ACC112 (cell line): ENCODE results near the gene KLHL24.
"Not testable (repeated sequence)": the region's sequence is repeated elsewhere in the genome, so short reads cannot be mapped to it uniquely, and the experiment has no call there.

Source experiments
- H2AFZ ChIP-seq: fragments of 200-600 bp; sonication (generic); one replicate; pipeline ENCODE4 v1.6.0; 2017; ENCODE audit warnings: antibody characterized with exemption, low read length; ENCODE audit not compliant: unreplicated experiment
- H3K27ac ChIP-seq: fragments of 200-600 bp; sonication (generic); 2 replicates; pipeline ENCODE4 v1.5.1; 2014; ENCODE audit warnings: low read depth, mild to moderate bottlenecking, antibody characterized with exemption, low read length, moderate library complexity
- H3K27me3 ChIP-seq: fragments of 200-600 bp; sonication (generic); 2 replicates; pipeline ENCODE4 v1.6.1; 2014; ENCODE audit warnings: mild to moderate bottlenecking, antibody characterized with exemption, low read length, moderate library complexity, mixed read lengths; ENCODE audit not compliant: insufficient read depth
- H3K36me3 ChIP-seq: fragments of 200-600 bp; sonication (generic); 2 replicates; pipeline ENCODE4 v1.6.1; 2016; ENCODE audit warnings: mild to moderate bottlenecking, antibody characterized with exemption, low read length, moderate library complexity, mixed read lengths; ENCODE audit not compliant: insufficient read depth
- H3K4me1 ChIP-seq: fragments of 200-600 bp; sonication (generic); one replicate; pipeline ENCODE4 v1.6.1; 2016; ENCODE audit warnings: low read length, mixed read lengths; ENCODE audit not compliant: insufficient read depth, unreplicated experiment, control insufficient read depth
- H3K4me3 ChIP-seq: fragments of 200-600 bp; sonication (generic); 2 replicates; pipeline ENCODE4 v1.5.1; 2014; ENCODE audit warnings: mild to moderate bottlenecking, low read depth, low read length
- H3K79me2 ChIP-seq: fragments of 200-600 bp; sonication (generic); one replicate; pipeline ENCODE4 v1.6.0; 2016; ENCODE audit warnings: low read length; ENCODE audit not compliant: control insufficient read depth, unreplicated experiment, insufficient read depth

The KLHL24 gene

DNA sequence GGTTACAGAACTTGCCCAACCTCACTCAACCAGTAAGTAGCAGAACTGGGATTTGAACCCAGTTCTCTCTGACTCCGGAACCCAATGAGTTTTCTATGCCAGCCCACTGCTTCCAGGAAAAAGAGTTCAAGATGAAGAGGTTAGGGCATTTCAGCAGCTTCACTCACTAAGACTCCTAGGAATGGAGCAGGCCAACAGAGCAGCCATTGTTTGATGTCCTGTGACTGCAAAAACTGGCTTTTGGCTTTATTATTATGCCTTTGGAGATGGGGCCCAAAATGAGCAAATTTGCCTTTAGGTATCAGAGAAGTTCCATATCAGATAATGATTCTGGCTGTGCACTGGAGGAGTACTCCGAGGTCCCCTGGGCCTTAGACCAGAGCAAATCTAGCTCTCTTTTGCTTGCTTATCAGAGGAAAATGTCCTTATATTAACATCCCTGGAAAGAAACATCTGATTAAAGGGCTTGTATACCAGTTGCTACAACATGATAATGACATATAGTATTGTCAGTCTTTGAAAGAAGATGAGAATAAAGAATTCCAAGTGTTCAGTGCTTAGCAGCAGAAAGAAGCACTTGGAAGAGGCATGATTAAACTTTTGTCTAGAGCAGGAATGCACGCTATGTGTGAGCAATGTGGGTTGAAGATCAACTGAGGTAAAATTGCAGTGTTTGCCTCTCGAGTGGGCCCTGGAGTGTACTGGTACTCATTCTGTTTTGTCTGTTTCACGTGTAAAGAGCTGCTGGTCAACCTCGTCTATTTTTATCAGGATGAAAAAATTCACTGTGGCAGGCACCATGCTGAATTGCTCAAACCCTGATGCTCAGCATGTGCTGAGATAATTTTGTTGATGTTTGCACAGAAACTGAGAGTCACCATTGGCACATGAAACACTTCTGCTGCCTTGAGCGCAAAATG lies 21.8 kb upstream of the KLHL24 start:
- Histone ChIP-seq H3K4me1 (no peaks in the 10 kb centered on the region), H2AFZ (no peak overlapping the region), H3K27ac (no peak overlapping the region), H3K27me3 (no peaks in the 10 kb centered on the region), H3K36me3 (no peaks in the 10 kb centered on the region), H3K4me3 (no peak overlapping the region), H3K79me2 (no peaks in the 10 kb centered on the region)

DNA sequence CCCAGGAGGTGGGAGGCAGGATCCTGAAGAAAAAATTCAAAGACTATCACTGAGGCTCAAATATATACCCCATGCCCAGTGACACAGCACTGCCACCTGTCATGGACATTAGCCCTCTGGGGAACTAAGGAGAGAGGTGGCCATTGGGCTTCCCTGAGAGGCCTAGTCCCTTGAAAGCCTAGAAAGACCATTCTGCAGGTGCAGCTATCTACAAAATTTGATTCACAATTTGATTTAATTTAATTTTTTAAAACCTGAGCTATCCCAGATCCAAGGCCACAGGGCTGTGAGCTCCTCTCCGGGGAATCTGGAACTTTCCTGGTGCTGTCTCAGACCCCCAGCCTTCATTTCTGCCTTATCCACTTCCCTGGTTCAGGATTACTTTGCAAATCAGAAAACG lies 16.9 kb upstream of the KLHL24 start:
- Histone ChIP-seq H3K27me3 (0 out of 2 replicates have a peak, but pooled peaks cover 6% of the 10 kb centered on the region), H3K4me3 (no peak overlapping the region), H2AFZ (no peak overlapping the region), H3K36me3 (no peaks in the 10 kb centered on the region), H3K27ac (no peak overlapping the region), H3K4me1 (no peaks in the 10 kb centered on the region), H3K79me2 (no peaks in the 10 kb centered on the region)

DNA sequence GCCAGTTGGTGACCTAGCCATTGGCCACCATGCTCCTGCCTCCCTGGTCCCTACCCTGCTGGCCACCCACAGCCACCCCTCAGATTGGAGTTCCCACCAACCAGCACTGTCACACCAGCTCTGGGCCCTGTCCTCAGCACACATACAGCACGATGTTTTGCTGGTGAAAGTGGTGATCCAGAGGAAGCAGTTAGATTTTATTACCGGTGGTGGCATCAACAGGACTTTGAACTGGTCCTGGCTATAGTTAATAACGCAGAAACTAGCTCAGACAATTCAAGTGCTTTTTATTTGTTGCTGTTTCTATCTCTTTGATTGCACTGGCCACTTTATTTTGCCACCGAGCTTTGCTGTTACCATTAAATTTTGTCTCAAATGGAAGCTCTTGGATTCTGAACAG lies 16.4 kb upstream of the KLHL24 start:
- Histone ChIP-seq H3K36me3 (no peaks in the 10 kb centered on the region), H2AFZ (no peak overlapping the region), H3K27me3 (0 out of 2 replicates have a peak, but pooled peaks cover 6% of the 10 kb centered on the region), H3K79me2 (no peaks in the 10 kb centered on the region), H3K4me3 (no peak overlapping the region), H3K27ac (no peak overlapping the region), H3K4me1 (no peaks in the 10 kb centered on the region)

DNA sequence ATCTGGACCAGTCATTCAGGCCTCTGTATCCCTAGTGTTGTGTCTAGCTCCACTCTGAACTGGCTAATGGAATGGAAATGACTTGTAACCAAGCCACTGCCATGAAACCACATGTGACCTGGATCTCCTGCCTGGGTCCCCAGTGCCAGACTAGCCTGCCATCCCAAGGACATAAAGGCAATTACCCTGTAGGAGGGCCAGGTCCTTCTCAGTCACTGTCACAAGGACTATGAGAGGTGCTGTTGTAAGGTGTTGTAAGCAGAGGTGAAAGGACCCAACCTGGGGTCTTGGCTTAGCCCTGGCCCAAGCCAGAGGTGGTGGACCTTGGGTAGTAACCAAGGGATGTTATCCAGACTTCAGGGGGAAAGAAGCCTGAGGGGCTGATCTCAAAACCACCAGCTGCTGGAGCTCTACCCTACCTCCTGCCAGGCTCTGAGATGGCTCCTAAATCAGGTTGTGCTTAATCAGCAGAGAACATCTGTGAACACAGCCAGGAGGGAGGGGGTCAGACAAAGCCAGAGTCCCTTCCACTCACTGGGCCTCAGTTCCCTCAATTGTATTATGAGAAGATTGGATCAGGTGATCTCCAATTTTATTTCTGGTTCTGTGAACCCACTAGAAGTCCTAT lies 15.7 kb upstream of the KLHL24 start:
- Histone ChIP-seq H3K79me2 (no peaks in the 10 kb centered on the region), H3K27me3 (peaks cover 8% of the 10 kb centered on the region; the same call in 1 of the 2 replicates), H3K4me3 (no peak overlapping the region), H3K36me3 (no peaks in the 10 kb centered on the region), H2AFZ (no peak overlapping the region), H3K27ac (no peak overlapping the region), H3K4me1 (no peaks in the 10 kb centered on the region)

DNA sequence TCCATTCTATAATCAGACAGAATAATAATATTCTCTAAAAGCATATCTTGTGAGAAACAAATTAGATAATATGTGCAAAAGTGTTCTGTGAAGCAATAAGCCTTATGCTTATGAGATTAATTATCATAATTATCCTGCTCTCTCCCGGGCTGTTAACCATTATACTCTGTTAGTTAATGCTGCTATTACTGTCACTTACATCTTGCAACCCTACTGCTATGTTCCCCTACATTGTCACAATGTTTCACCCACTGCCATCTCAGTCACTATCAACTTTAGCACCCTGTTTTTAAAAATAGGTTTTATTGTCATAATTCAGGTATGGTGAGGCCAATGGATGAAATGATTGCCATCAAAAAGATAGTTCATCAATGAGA lies 15.2 kb upstream of the KLHL24 start:
- no peak overlapping the region for H3K27ac ChIP-seq
- no peak overlapping the region for H2AFZ ChIP-seq
- no peaks in the 10 kb centered on the region for H3K79me2 ChIP-seq
- no peaks in the 10 kb centered on the region for H3K4me1 ChIP-seq
- no peak overlapping the region for H3K4me3 ChIP-seq
- H3K36me3 ChIP-seq, result no peaks in the 10 kb centered on the region
- peaks cover 10% of the 10 kb centered on the region; the same call in 1 of the 2 replicates for H3K27me3 ChIP-seq

DNA sequence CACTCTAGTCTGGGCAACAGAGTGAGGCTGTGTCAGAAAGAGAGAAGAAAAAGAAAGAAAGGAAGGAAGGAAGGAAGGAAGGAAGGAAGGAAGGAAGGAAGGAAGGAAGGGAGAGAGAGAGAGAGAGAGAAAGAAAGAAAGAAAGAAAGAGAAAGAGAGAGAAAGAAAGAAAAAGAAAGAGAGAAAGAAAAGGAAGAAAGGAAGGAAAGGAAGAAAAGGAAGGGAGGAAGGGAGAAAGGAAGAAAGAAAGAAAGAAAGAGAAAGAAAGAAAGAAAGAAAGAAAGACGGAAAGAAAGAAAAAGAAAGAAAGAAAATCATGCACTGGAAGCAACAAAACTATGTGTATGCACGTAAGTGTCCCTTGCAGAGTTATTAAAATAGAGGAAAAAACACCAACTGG lies 12.9 kb upstream of the KLHL24 start:
- not testable (repeated sequence) for H3K79me2 ChIP-seq, H3K4me3 ChIP-seq, H3K36me3 ChIP-seq, H2AFZ ChIP-seq, H3K4me1 ChIP-seq, H3K27ac ChIP-seq
- H3K27me3 ChIP-seq, result peaks cover 10% of the 10 kb centered on the region; the same call in 1 of the 2 replicates

DNA sequence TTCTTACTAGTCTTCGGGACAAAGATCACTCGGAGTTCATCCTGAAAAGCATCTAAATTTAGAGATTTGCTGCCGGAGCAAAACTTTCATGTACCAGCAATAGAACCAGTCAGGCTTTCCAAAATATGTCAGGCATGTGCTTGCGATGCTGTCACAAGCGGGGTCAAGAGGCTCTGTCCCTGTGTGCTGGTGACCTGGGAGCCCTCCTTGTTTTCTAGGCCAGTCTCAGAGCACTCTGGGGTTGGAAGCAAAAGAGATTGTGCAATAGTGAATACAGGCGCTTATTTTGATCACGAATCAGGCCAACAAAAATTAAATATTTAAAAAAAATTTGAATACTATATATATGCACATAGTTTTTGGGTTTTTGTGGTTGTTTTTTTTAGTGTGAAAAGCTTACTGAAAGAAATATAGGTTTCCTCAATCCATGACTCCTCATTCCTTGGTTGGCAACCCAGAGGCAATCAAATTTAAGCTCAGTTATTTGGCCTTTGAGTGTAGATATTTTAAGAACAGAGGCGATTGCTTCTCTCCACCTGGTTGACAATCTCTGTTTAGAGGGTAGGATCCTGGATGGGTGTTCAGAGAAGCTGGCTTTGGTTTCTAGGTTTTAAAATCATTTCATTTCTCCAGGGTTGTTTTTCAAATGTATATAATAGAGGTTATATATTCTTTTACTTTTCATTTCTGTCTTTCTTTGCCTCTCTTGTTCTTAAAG lies 8.4 kb upstream of the KLHL24 start:
- H3K4me3 ChIP-seq, result no peak overlapping the region
- no peak overlapping the region for H3K27ac ChIP-seq
- no peaks in the 10 kb centered on the region for H3K36me3 ChIP-seq
- no peak overlapping the region for H2AFZ ChIP-seq
- H3K27me3 ChIP-seq, result peaks cover 7% of the 10 kb centered on the region; the same call in 1 of the 2 replicates
- no peaks in the 10 kb centered on the region for H3K79me2 ChIP-seq
- no peaks in the 10 kb centered on the region for H3K4me1 ChIP-seq

DNA sequence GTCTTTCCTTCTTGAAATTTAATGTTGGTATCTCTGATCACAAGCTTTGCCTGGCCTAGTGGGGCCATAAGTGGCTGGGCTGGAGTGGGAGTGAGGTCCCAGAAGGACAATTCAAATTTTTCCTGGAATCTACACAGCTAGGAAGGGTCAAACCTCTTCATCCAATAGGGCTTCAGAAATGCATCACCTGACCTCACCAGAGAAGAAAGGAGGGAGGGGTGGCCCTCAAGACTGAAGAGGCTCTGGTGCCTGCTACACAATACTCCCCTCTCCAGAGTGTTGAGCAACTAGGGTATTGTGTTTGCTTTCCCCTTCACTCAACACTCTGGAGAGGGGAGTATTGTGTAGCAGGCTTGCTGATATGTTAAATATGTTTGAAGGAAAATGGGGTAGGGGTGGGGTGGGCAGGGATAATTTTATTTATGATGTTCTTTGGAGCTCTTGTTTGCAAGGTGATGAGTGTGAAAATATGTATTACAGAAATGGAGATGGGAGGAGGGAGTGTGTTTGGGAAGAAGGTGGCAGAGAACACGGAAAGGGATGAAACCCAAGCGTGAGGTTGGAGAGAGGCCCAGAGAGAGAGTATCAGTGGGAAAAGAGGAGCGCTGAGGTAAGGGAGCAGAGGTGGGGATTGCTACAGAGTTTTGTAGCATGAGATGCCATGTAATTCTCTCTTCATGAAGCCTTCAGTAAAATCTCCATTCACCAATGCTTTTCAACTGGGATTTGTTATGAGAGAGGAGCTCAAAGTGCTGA lies 5.7 kb upstream of the KLHL24 start:
- H3K4me3 ChIP-seq, result no peak overlapping the region
- no peaks in the 10 kb centered on the region for H3K36me3 ChIP-seq
- no peak overlapping the region for H2AFZ ChIP-seq
- H3K4me1 ChIP-seq, result no peaks in the 10 kb centered on the region
- H3K27me3 ChIP-seq, result peaks cover 2% of the 10 kb centered on the region; the same call in 1 of the 2 replicates
- no peaks in the 10 kb centered on the region for H3K79me2 ChIP-seq
- no peak overlapping the region for H3K27ac ChIP-seq

DNA sequence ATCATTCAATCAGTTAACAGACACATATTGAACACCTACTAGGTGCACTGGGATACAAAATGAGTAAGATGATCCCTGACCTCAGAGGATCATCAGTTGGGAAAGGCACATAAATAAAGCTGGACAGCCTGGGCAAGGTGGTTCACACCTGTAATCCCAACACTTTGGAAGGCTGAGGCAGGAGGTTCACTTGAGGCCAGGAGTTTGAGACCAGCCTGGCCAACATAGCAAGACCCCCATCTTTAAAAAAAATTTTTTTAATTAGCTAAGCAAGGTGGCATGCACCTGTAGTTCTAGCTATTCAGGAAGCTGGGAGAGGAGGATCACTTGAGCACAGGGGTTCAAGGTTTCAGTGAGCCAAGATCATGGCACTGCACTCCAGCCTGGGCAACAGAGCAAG lies 3.7 kb upstream of the KLHL24 start:
- H3K27ac ChIP-seq, result no peak overlapping the region
- no peaks in the 10 kb centered on the region for H3K36me3 ChIP-seq
- H2AFZ ChIP-seq, result no peak overlapping the region
- no peak overlapping the region for H3K4me3 ChIP-seq
- no peaks in the 10 kb centered on the region for H3K27me3 ChIP-seq
- no peaks in the 10 kb centered on the region for H3K79me2 ChIP-seq
- H3K4me1 ChIP-seq, result peaks cover 3% of the 10 kb centered on the region

DNA sequence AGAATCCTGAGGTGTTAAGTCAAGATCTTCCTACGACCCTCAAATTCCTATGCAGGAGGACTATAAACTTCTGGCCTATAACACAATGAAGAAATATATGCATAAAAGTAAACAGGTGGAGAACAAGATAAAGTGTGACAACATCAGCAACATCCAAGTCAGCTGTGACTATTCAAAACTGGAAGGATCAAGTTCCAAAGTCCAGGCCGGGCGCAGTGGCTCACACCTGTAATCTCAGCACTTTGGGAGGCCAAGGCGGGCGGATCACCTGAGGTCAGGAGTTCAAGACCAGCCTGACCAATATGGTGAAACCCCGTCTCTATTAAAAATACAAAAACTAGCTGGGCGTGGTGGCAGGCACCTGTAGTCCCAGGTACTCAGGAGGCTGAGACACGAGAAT lies 2.7 kb upstream of the KLHL24 start:
- not testable (repeated sequence) for H3K4me1 ChIP-seq, H3K27me3 ChIP-seq

More for the DNA sequence above, 2.7 kb upstream of the KLHL24 start:
- H3K36me3 ChIP-seq, H3K4me3 ChIP-seq, H3K27ac ChIP-seq, H3K79me2 ChIP-seq, H2AFZ ChIP-seq: not testable (repeated sequence)
